Spleen (tissue), 7 donors: ENCODE results near the gene CSMD2.

Source experiments
- CTCF ChIP-seq, 11 experiments: fragments of 200-600 bp in 7 of 11; fragments of 450-650 bp in 4 of 11; sonication (generic) in 4 of 11; IDR thresholded peaks in 8 of 11; conservative IDR thresholded peaks in 3 of 11; 1 replicate in 7 of 11; 2 replicates in 4 of 11; pipeline versions ENCODE4 v1.4.0 to v1.8.0; 2016 to 2021; ENCODE audit warnings: antibody characterized with exemption in 11 of 11, inconsistent platforms in 4 of 11, mild to moderate bottlenecking in 1 of 11
- POLR2A ChIP-seq, 3 donors: fragments of 450-650 bp; IDR thresholded peaks; one replicate each; pipeline ENCODE4 v1.5.1; 2017; ENCODE audit warnings: antibody characterized with exemption in 3 of 3, mild to moderate bottlenecking in 1 of 3
- donor health status: DM: no; HTN: no; CAD: no; lungs with moderate emphysema.
- donor health status: DM: no; HTN: no; CAD: no.
- donor health status: DM: no; HTN: no; CAD: no.

GRCh38 chr1:33743221-33743998, 421.6 kb downstream of the CSMD2 start:
- no peak for TF ChIP-seq CTCF (IDR thresholded peaks at IDR 0.05 in 8 of 11, conservative IDR thresholded peaks at IDR 0.05 in 3 of 11)
- no peak for TF ChIP-seq POLR2A (IDR thresholded peaks at IDR 0.05)
